ENCODE measurements around the gene PANK4. TPM values are rescaled to one million over a fixed set of nuclear protein-coding genes. Genes with fewer than 3 reads are reported as not detected.

PANK4 gene
- total and polyA plus RNA-seq, 9 of the 15 experiments (the other 6 are each of a cell fraction or from before 2014, with no cell fraction given) = 0.93 to 55.6 (median 31.5) TPM

DNA sequence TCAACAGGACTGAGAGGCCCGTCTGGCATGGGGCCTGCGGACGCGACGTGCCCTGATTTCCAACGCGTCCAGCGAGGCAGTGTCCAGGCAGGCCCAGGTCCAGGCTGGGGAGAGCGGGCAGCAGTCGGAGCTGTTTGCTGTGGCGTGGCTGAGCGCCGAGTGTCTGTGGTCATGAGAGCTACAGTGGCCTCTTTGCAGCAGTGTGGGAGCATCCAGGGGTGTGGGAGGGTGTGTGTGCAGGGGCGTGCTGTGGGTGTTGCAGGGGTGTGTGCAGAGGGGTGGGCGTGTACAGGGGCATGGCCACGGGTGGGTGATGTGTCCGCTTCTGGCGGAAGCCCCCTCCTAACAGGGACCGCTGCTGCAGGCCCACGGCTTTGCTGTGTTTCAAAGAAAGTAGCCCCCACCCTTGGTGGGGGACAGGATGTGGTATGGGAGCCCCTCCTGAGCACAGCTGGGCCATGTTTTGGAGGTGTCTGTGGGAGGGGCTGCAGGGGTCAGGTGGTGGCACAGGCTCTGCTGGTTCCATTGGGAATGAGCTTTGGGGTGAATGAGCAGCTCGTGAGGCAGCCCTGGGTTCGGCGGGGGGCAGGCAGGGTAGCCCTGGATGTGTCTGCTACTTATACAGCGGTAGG is 32.6 kb downstream of the PANK4 start:
- FAIRE-seq (no peak), ATAC-seq (peak; percentile 5; the same call in 1 of the 3 replicates), DNase-seq (ENCODE audit: extremely low read depth in 1 of 4, low spot score in 3 of 4) (no peak)
- H3K36me3 ChIP-seq (ENCODE audit: control insufficient read depth, insufficient read depth, low read length) = no peaks in the 10 kb centered on the region
- no peak for TF ChIP-seq DACH1 (IDR thresholded peaks at IDR 0.05; ENCODE audit: partially characterized antibody)
- no peak for TF ChIP-seq GTF2A2 (tag; IDR thresholded peaks at IDR 0.05)
- TF ChIP-seq, protein P1, sequence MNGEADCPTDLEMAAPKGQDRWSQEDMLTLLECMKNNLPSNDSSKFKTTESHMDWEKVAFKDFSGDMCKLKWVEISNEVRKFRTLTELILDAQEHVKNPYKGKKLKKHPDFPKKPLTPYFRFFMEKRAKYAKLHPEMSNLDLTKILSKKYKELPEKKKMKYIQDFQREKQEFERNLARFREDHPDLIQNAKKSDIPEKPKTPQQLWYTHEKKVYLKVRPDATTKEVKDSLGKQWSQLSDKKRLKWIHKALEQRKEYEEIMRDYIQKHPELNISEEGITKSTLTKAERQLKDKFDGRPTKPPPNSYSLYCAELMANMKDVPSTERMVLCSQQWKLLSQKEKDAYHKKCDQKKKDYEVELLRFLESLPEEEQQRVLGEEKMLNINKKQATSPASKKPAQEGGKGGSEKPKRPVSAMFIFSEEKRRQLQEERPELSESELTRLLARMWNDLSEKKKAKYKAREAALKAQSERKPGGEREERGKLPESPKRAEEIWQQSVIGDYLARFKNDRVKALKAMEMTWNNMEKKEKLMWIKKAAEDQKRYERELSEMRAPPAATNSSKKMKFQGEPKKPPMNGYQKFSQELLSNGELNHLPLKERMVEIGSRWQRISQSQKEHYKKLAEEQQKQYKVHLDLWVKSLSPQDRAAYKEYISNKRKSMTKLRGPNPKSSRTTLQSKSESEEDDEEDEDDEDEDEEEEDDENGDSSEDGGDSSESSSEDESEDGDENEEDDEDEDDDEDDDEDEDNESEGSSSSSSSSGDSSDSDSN (IDR thresholded peaks at IDR 0.05; ENCODE audit: borderline replicate concordance in 1 of 2, low read depth in 2 of 2, low read length in 2 of 2) = 0 out of 4 replicates have a peak, but pooled peaks of 1 of the 2 experiments have one; percentile 26
- TF ChIP-seq, protein P2, sequence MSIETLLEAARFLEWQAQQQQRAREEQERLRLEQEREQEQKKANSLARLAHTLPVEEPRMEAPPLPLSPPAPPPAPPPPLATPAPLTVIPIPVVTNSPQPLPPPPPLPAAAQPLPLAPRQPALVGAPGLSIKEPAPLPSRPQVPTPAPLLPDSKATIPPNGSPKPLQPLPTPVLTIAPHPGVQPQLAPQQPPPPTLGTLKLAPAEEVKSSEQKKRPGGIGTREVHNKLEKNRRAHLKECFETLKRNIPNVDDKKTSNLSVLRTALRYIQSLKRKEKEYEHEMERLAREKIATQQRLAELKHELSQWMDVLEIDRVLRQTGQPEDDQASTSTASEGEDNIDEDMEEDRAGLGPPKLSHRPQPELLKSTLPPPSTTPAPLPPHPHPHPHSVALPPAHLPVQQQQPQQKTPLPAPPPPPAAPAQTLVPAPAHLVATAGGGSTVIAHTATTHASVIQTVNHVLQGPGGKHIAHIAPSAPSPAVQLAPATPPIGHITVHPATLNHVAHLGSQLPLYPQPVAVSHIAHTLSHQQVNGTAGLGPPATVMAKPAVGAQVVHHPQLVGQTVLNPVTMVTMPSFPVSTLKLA (conservative IDR thresholded peaks at IDR 0.05) = no peak
- in situ Hi-C loops (cut with MboI) = no loop called here
- BruUV-seq (replicated peaks) = no TSS peak
- H4K20me1 ChIP-seq (replicated peaks; ENCODE audit: control insufficient read depth, insufficient read depth, low read length) = peaks cover 26% of the 10 kb centered on the region
- H3K9ac ChIP-seq (ENCODE audit: insufficient read depth in 1 of 2, low read depth in 2 of 2, low read length in 2 of 2) = no peak overlapping the region; a peak in 2 of 4 replicates
- H3K79me2 ChIP-seq (ENCODE audit: control insufficient read depth, insufficient read depth, low read length) = no peaks in the 10 kb centered on the region
- 3% methylated on average over 24 of the region's 24 CpGs for WGBS (ENCODE audit: insufficient coverage, low coverage, missing lambda C conversion rate)
- CTCF ChIA-PET (ENCODE audit: low intra/inter-chr PET ratio) = no interaction called here
- H2AFZ ChIP-seq (ENCODE audit: low read depth, low read length) = no peak overlapping the region
- no peak overlapping the region for H3K27ac ChIP-seq (ENCODE audit: extremely low read depth, low read depth, low read length)
- peaks cover 0 to 59% of the 10 kb centered on the region in 2 experiments; a peak in 2 of 5 replicates for H3K4me1 ChIP-seq (replicated peaks in 1 of 2; ENCODE audit: control insufficient read depth in 2 of 2, insufficient read depth in 2 of 2, low read length in 2 of 2)
- peaks cover 40 to 82% of the 10 kb centered on the region in 2 experiments; a peak in 4 of 5 replicates for H3K27me3 ChIP-seq (ENCODE audit: control insufficient read depth in 2 of 2, insufficient read depth in 2 of 2, low read length in 2 of 2)
- H3K4me3 ChIP-seq = no peak overlapping the region
- intact Hi-C loops (cut with micrococcal nuclease) = no loop called here
- no peaks in the 10 kb centered on the region for H3K9me3 ChIP-seq (replicated peaks; ENCODE audit: control insufficient read depth, insufficient read depth, low read depth, low read length)
- no peaks in the 10 kb centered on the region for H3K9me1 ChIP-seq (ENCODE audit: control insufficient read depth, insufficient read depth, low read length)
- POLR2A ChIA-PET = interaction anchor here (0.5 to 1.0 kb wide), 3 partner anchors 9 to 78 kb away, joined by 3 to 4 read pairs (median 3); no protein-coding TSS in a partner anchor
- no peak overlapping the region for H3K4me2 ChIP-seq (ENCODE audit: insufficient read depth, low read length)
